Measurements from ENCODE around the gene ATOH7.

DNA sequence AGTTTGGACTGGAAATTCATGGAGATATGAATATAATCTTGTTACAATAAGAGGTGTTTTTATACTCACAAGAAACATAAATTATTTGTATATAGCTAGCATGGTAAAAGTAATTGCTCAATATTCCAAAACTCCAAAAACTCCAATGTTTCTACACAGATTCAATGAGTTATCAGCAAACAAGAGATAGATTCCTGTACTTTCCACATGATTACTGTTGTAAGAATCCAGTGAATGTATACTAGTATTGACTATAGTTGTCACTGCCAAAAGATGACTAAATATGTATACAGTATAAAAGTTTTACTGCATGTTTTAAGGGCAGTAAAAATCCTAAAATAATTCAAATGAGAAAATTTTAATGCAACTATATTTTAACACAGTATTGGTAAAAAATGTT lies 10.7 kb downstream of the ATOH7 start:
- TF ChIP-seq, protein P1, sequence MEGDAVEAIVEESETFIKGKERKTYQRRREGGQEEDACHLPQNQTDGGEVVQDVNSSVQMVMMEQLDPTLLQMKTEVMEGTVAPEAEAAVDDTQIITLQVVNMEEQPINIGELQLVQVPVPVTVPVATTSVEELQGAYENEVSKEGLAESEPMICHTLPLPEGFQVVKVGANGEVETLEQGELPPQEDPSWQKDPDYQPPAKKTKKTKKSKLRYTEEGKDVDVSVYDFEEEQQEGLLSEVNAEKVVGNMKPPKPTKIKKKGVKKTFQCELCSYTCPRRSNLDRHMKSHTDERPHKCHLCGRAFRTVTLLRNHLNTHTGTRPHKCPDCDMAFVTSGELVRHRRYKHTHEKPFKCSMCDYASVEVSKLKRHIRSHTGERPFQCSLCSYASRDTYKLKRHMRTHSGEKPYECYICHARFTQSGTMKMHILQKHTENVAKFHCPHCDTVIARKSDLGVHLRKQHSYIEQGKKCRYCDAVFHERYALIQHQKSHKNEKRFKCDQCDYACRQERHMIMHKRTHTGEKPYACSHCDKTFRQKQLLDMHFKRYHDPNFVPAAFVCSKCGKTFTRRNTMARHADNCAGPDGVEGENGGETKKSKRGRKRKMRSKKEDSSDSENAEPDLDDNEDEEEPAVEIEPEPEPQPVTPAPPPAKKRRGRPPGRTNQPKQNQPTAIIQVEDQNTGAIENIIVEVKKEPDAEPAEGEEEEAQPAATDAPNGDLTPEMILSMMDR (conservative IDR thresholded peaks at IDR 0.05): no peak
- TF ChIP-seq ZFX (IDR thresholded peaks at IDR 0.05): no peak

All from C4-2B (cell line).